Stimulated activated CD8-positive, alpha-beta memory T cell treated with anti-CD3 and anti-CD28 coated beads, Interleukin-15, amount 100 ng/mL, for 4 hours (primary cell): ENCODE results near the gene ARHGAP31.
"Not testable (repeated sequence)": the region's sequence is repeated elsewhere in the genome, so short reads cannot be mapped to it uniquely, and the experiment has no call there.

ENCODE experiments used
- DNase-seq, 2 donors: peaks; one replicate each; pipeline ENCODE4 v3.0.0-alpha.2; 2020; ENCODE audit warnings: low read depth in 2 of 2

Gene ARHGAP31

GRCh38 chr3:119295816-119296726 is 1.9 kb downstream of the ARHGAP31 start:
- no peak for DNase-seq

- no peak for DNase-seq
Observed at GRCh38 chr3:119296727-119297122, 2.5 kb downstream of the ARHGAP31 start.

GRCh38 chr3:119297169-119297568 is 3.0 kb downstream of the ARHGAP31 start:
- DNase-seq: no peak

GRCh38 chr3:119298565-119298941 is 4.4 kb downstream of the ARHGAP31 start:
- no peak for DNase-seq

GRCh38 chr3:119300991-119301391 is 6.8 kb downstream of the ARHGAP31 start:
- no peak for DNase-seq

GRCh38 chr3:119301662-119302061 is 7.5 kb downstream of the ARHGAP31 start:
- DNase-seq: no peak

- DNase-seq: no peak
Observed at GRCh38 chr3:119302697-119303551, 8.7 kb downstream of the ARHGAP31 start.

GRCh38 chr3:119304201-119304713 is 10.1 kb downstream of the ARHGAP31 start:
- DNase-seq: no peak

- no peak for DNase-seq
Observed at GRCh38 chr3:119305286-119305685, 11.1 kb downstream of the ARHGAP31 start.

GRCh38 chr3:119306378-119306777 is 12.2 kb downstream of the ARHGAP31 start:
- not testable (repeated sequence) for DNase-seq

GRCh38 chr3:119308355-119308754 is 14.2 kb downstream of the ARHGAP31 start:
- DNase-seq: no peak

- no peak for DNase-seq
Observed at GRCh38 chr3:119309591-119309990, 15.4 kb downstream of the ARHGAP31 start.

GRCh38 chr3:119310071-119310470 is 15.9 kb downstream of the ARHGAP31 start:
- no peak for DNase-seq

GRCh38 chr3:119311081-119311925 is 17.1 kb downstream of the ARHGAP31 start:
- no peak for DNase-seq

- DNase-seq: no peak
Observed at GRCh38 chr3:119313461-119313860, 19.3 kb downstream of the ARHGAP31 start.

GRCh38 chr3:119314821-119315220 is 20.6 kb downstream of the ARHGAP31 start:
- DNase-seq: no peak

- DNase-seq: no peak
Observed at GRCh38 chr3:119315600-119316312, 21.6 kb downstream of the ARHGAP31 start.

GRCh38 chr3:119316313-119316670 is 22.1 kb downstream of the ARHGAP31 start:
- DNase-seq: no peak

- DNase-seq: no peak
Observed at GRCh38 chr3:119318876-119319275, 24.7 kb downstream of the ARHGAP31 start.

- DNase-seq: no peak
Observed at GRCh38 chr3:119319311-119319710, 25.1 kb downstream of the ARHGAP31 start.

GRCh38 chr3:119320785-119321184 is 26.6 kb downstream of the ARHGAP31 start:
- DNase-seq: not testable (repeated sequence)
